Midbrain (tissue), 1 donor: ENCODE measurements around the gene SRPRA.

Source experiments
- DNase-seq: peaks from one replicate; lab custom pipeline; 2025; lab: John Stamatoyannopoulos, UW

SRPRA gene

GRCh38 chr11:126229858-126230540, 38.7 kb downstream of the SRPRA start:
- DNase-seq, result no peak

- DNase-seq, result no peak
Measured at GRCh38 chr11:126226334-126227084, 42.2 kb downstream of the SRPRA start.

GRCh38 chr11:126225295-126225665, 43.4 kb downstream of the SRPRA start:
- no peak for DNase-seq

- no peak for DNase-seq
Measured at GRCh38 chr11:126224647-126225294, 43.9 kb downstream of the SRPRA start.

- DNase-seq, result no peak
Measured at GRCh38 chr11:126219547-126219946, 49.1 kb downstream of the SRPRA start.

- DNase-seq, result no peak
Measured at GRCh38 chr11:126217491-126217890, 51.2 kb downstream of the SRPRA start.

GRCh38 chr11:126216526-126217305, 52.0 kb downstream of the SRPRA start:
- DNase-seq, result no peak

GRCh38 chr11:126214841-126215240, 53.9 kb downstream of the SRPRA start:
- no peak for DNase-seq

GRCh38 chr11:126214441-126214840, 54.3 kb downstream of the SRPRA start:
- DNase-seq, result no peak
